HepG2 (cell line): ENCODE measurements around the gene SDC1. TPM values are rescaled to one million over a fixed set of nuclear protein-coding genes. Genes with fewer than 3 reads are reported as not detected.
A peak's percentile ranks its signal among the peaks of the same experiment; 100 is the strongest.

ENCODE experiments used
- CCDC6 ChIP-seq: sonication (generic); formaldehyde crosslinking; IDR thresholded peaks from 2 replicates; pipeline ENCODE4 v1.8.1; 2022; ENCODE audit warnings: mild to moderate bottlenecking, missing genetic modification reagents, moderate library complexity
- DMAP1 ChIP-seq: IDR thresholded peaks from 2 replicates; pipeline ENCODE4 v1.6.1; 2016
- EZH2 ChIP-seq: conservative IDR thresholded peaks from 2 replicates; pipeline ENCODE4 v1.6.1; 2012; ENCODE audit warnings: mild to moderate bottlenecking, low read depth, low read length, moderate library complexity
- FIP1L1 ChIP-seq: fragments of 200-400 bp; formaldehyde crosslinking; IDR thresholded peaks from 2 replicates; pipeline ENCODE4 v1.6.1; 2018; ENCODE audit warnings: low read depth, mild to moderate bottlenecking, low read length, moderate library complexity, borderline replicate concordance; ENCODE audit not compliant: insufficient read depth
- KLF12 ChIP-seq: sonication (generic); formaldehyde crosslinking; IDR thresholded peaks from 2 replicates; pipeline ENCODE4 v1.4.0; 2020; ENCODE audit warnings: missing genetic modification reagents, borderline replicate concordance
- PAF1 ChIP-seq: IDR thresholded peaks from 2 replicates; pipeline ENCODE4 v1.6.1; 2016; ENCODE audit warnings: missing genetic modification reagents, missing compliant biosample characterization
- PAWR ChIP-seq: sonication (generic); formaldehyde crosslinking; IDR thresholded peaks from 2 replicates; pipeline ENCODE4 v1.4.0; 2020; ENCODE audit warnings: missing genetic modification reagents, mild to moderate bottlenecking, borderline replicate concordance
- PAX8 ChIP-seq: sonication (generic); formaldehyde crosslinking; IDR thresholded peaks from 2 replicates; pipeline ENCODE4 v1.8.0; 2022; ENCODE audit warnings: mild to moderate bottlenecking, missing genetic modification reagents, borderline replicate concordance
- PLRG1 ChIP-seq: fragments of 450-650 bp; conservative IDR thresholded peaks from 2 replicates; pipeline ENCODE4 v1.6.1; 2016
- POGK ChIP-seq: sonication (generic); formaldehyde crosslinking; conservative IDR thresholded peaks from 2 replicates; pipeline ENCODE4 v1.8.0; 2022; ENCODE audit warnings: mild to moderate bottlenecking, moderate library complexity, missing genetic modification reagents
- RARG ChIP-seq: sonication (generic); formaldehyde crosslinking; IDR thresholded peaks from 2 replicates; pipeline ENCODE4 v1.4.0; 2020; ENCODE audit warnings: low read depth, mild to moderate bottlenecking, missing genetic modification reagents
- REL ChIP-seq: sonication (generic); formaldehyde crosslinking; conservative IDR thresholded peaks from 2 replicates; pipeline ENCODE4 v1.8.0; 2022; ENCODE audit warnings: mild to moderate bottlenecking, missing genetic modification reagents, moderate library complexity
- YEATS4 ChIP-seq: sonication (generic); formaldehyde crosslinking; IDR thresholded peaks from 2 replicates; pipeline ENCODE4 v1.4.0; 2020; ENCODE audit warnings: missing genetic modification reagents, borderline replicate concordance
- ZFX ChIP-seq: sonication (generic); formaldehyde crosslinking; IDR thresholded peaks from 2 replicates; pipeline ENCODE4 v1.4.0; 2020; ENCODE audit warnings: mild to moderate bottlenecking, low read depth, missing genetic modification reagents, moderate library complexity
- ZGPAT ChIP-seq: IDR thresholded peaks from 2 replicates; pipeline ENCODE4 v1.6.1; 2016; ENCODE audit warnings: mild to moderate bottlenecking
- ZNF10 ChIP-seq: sonication (generic); formaldehyde crosslinking; IDR thresholded peaks from 2 replicates; pipeline ENCODE4 v1.4.0; 2020; ENCODE audit warnings: mild to moderate bottlenecking, low read depth, missing genetic modification reagents, borderline replicate concordance
- ZNF484 ChIP-seq: sonication (generic); formaldehyde crosslinking; IDR thresholded peaks from 2 replicates; pipeline ENCODE4 v1.5.1; 2020; ENCODE audit warnings: mild to moderate bottlenecking, low read depth, missing genetic modification reagents, borderline replicate concordance
- ZNF530 ChIP-seq: sonication (generic); formaldehyde crosslinking; IDR thresholded peaks from 2 replicates; pipeline ENCODE4 v1.5.0; 2020; ENCODE audit warnings: low read depth, mild to moderate bottlenecking, missing genetic modification reagents
- ZNF546 ChIP-seq: sonication (generic); formaldehyde crosslinking; conservative IDR thresholded peaks from 2 replicates; pipeline ENCODE4 v1.8.1; 2023; ENCODE audit warnings: mild to moderate bottlenecking, missing genetic modification reagents
- ZNF580 ChIP-seq: IDR thresholded peaks from 2 replicates; pipeline ENCODE4 v1.6.1; 2016; ENCODE audit warnings: low read depth, borderline replicate concordance
- ZNF615 ChIP-seq: sonication (generic); formaldehyde crosslinking; IDR thresholded peaks from 2 replicates; pipeline ENCODE4 v1.5.0; 2020; ENCODE audit warnings: mild to moderate bottlenecking, missing genetic modification reagents, borderline replicate concordance
- ZNF724P ChIP-seq: sonication (generic); formaldehyde crosslinking; IDR thresholded peaks from 2 replicates; pipeline ENCODE4 v1.8.0; 2022; ENCODE audit warnings: missing genetic modification reagents, borderline replicate concordance
- ZNF770 ChIP-seq: sonication (generic); formaldehyde crosslinking; IDR thresholded peaks from 2 replicates; pipeline ENCODE4 v1.5.0; 2020; ENCODE audit warnings: mild to moderate bottlenecking, missing genetic modification reagents
- ZSCAN25 ChIP-seq: sonication (generic); formaldehyde crosslinking; IDR thresholded peaks from 2 replicates; pipeline ENCODE4 v1.8.0; 2022; ENCODE audit warnings: mild to moderate bottlenecking, missing genetic modification reagents
- ZSCAN29 ChIP-seq: sonication (generic); formaldehyde crosslinking; conservative IDR thresholded peaks from 2 replicates; pipeline ENCODE4 v1.4.0; 2020; ENCODE audit warnings: mild to moderate bottlenecking, missing genetic modification reagents
- polyA plus RNA-seq, 8 experiments: library from polyadenylated mRNA; depleted of rRNA in 3 of 8; stranded (reverse) in 7 of 8; unstranded in 1 of 8; fragments of >200 nt; fragmentation: Illumina TruSeq in 4 of 8; extraction: Trizol in 4 of 8; gene quantifications; 2 replicates each; pipeline versions ENCODE4 v1.2.1 to v1.2.3, GENCODE V29; 2011 to 2016; ENCODE audit warnings: low read depth in 4 of 8, missing spikeins in 1 of 8, mixed read lengths in 1 of 8; ENCODE audit not compliant: insufficient read depth in 1 of 8
- total RNA-seq, 5 experiments: library from RNA; depleted of rRNA; stranded (reverse); fragments of >200 nt; fragmentation: Illumina TruSeq; extraction: Trizol; gene quantifications; 2 replicates each; pipeline ENCODE4 v1.2.3, GENCODE V29; 2016; ENCODE audit warnings: low read depth in 1 of 5

The SDC1 gene
- total and polyA plus RNA-seq, 2 of the 13 experiments (the other 11 are each of a cell fraction or from before 2014, with no cell fraction given): 108 to 119 TPM

GRCh38 chr2:20172273-20173055 lies 52.5 kb downstream of the SDC1 start (continued):
- peak; percentile 66 for TF ChIP-seq ZNF770 (CRISPR knock-in tag)
- TF ChIP-seq YEATS4 (CRISPR knock-in tag): no peak
- TF ChIP-seq EZH2: no peak
- no peak for TF ChIP-seq ZNF615 (CRISPR knock-in tag)
- no peak for TF ChIP-seq PAX8 (CRISPR knock-in tag)
- no peak for TF ChIP-seq DMAP1 (CRISPR knock-in tag)
- peak; percentile 38; the same call in 1 of the 2 replicates for TF ChIP-seq ZFX (CRISPR knock-in tag)
- TF ChIP-seq ZGPAT: 0 out of 2 replicates have a peak, but pooled peaks have one; percentile 54
- no peak for TF ChIP-seq ZNF530
- TF ChIP-seq ZNF580 (CRISPR knock-in tag): 0 out of 2 replicates have a peak, but pooled peaks have one; percentile 45
- no peak for TF ChIP-seq PAWR (CRISPR knock-in tag)
- TF ChIP-seq ZNF546 (CRISPR knock-in tag): no peak
- TF ChIP-seq POGK (CRISPR knock-in tag): no peak
- no peak for TF ChIP-seq ZNF484 (CRISPR knock-in tag)
- no peak for TF ChIP-seq ZNF10 (CRISPR knock-in tag)
- no peak for TF ChIP-seq ZSCAN25
- TF ChIP-seq REL: no peak
- TF ChIP-seq FIP1L1: no peak
- TF ChIP-seq KLF12 (CRISPR knock-in tag): no peak
- TF ChIP-seq RARG (CRISPR knock-in tag): no peak
- TF ChIP-seq ZNF724P (CRISPR knock-in tag): no peak
- no peak for TF ChIP-seq PAF1 (CRISPR knock-in tag)
- no peak for TF ChIP-seq ZSCAN29
- TF ChIP-seq PLRG1: no peak
- no peak for TF ChIP-seq CCDC6 (CRISPR knock-in tag)
